DND-41 (cell line): ENCODE data around the gene PRMT3.

ENCODE experiments used
- CTCF ChIP-seq: IDR thresholded peaks from 2 replicates; pipeline ENCODE4 v1.5.1; 2012; ENCODE audit warnings: borderline replicate concordance, low read length, moderate library complexity, mild to moderate bottlenecking; ENCODE audit not compliant: poor library complexity, severe bottlenecking; ENCODE audit errors: extremely low read depth
- EZH2 ChIP-seq: IDR thresholded peaks from 3 replicates; pipeline ENCODE4 v1.6.1; 2012; ENCODE audit warnings: borderline replicate concordance, low read depth, mild to moderate bottlenecking, moderate library complexity, low read length, inconsistent platforms; ENCODE audit not compliant: severe bottlenecking

GRCh38 chr11:20522536-20522935 is 135.0 kb downstream of the PRMT3 start:
- TF ChIP-seq CTCF: no peak
- no peak for TF ChIP-seq EZH2
